HCT116 (cell line): Measurements from ENCODE around the gene LMBR1. TPM values are rescaled to one million over a fixed set of nuclear protein-coding genes. Genes with fewer than 3 reads are reported as not detected.

Source experiments
- ATAC-seq: fragments of 200-7000 bp; cut with Tn5 transposase; 2 replicates; pipeline ENCODE4 v1.9.1; 2020; ENCODE audit warnings: mild to moderate bottlenecking, moderate library complexity
- BruUV-seq: library from RNA; stranded (reverse); fragments of 400-500 nt; replicated peaks from 2 replicates; lab custom pipeline; 2021; lab: Mats Ljungman, UMichigan
- CTCF ChIA-PET: fragments of 300-600 bp; sonication (Branson Sonifier 250); formaldehyde crosslinking; loops from one replicate; lab custom pipeline; 2021; ENCODE audit warnings: antibody characterized with exemption; lab: Charles Lee
- POLR2A ChIA-PET: fragments of 300-600, 350-600 bp; sonication (Branson Sonifier 250); formaldehyde crosslinking; loops from one replicate; lab custom pipeline; 2021; ENCODE audit warnings: antibody characterized with exemption; lab: Charles Lee
- RAD21 ChIA-PET, 2 experiments: fragments of 300-600 bp; sonication (Branson Sonifier 250); formaldehyde crosslinking; loops; one replicate each; lab custom pipeline; 2023; ENCODE audit warnings: low total read pairs in 2 of 2; ENCODE audit not compliant: uncharacterized antibody in 2 of 2, unreplicated experiment in 2 of 2, low non-redundant PET in 1 of 2; lab: Charles Lee
- DNase-seq: peaks from one replicate; pipeline ENCODE4 v3.0.0-alpha.2; 2010; ENCODE audit warnings: low read depth, low spot score
- H2AFZ ChIP-seq: fragments of 200-600 bp; shearing (Covaris generic), sonication (generic); 2 replicates; pipeline ENCODE4 v1.6.1; 2017; ENCODE audit warnings: low read depth, mixed run types, mixed read lengths, antibody characterized with exemption, low read length; ENCODE audit not compliant: poor library complexity, severe bottlenecking
- H3K27ac ChIP-seq: 2 replicates; pipeline ENCODE4 v1.5.1; 2012; ENCODE audit warnings: low read depth, low read length
- H3K27me3 ChIP-seq: fragments of 200-600 bp; sonication (generic); 2 replicates; pipeline ENCODE4 v1.6.1; 2016; ENCODE audit warnings: mixed run types, low read length, mixed read lengths; ENCODE audit not compliant: insufficient read depth
- H3K36me3 ChIP-seq, 2 experiments: fragments of 200-500 bp in 1 of 2; fragments of 200-600 bp in 1 of 2; sonication (Bioruptor generic) in 1 of 2; sonication (generic) in 1 of 2; 2 replicates each; pipeline versions ENCODE4 v1.5.1 to v1.6.1; 2014 to 2016; ENCODE audit warnings: low read length in 2 of 2, inconsistent platforms in 1 of 2, mixed read lengths in 1 of 2, mixed run types in 1 of 2; ENCODE audit not compliant: insufficient read depth in 2 of 2, control insufficient read depth in 1 of 2
- H3K4me1 ChIP-seq, 2 experiments: fragments of 200-600 bp in 1 of 2; sonication (generic) in 1 of 2; 2 replicates each; pipeline versions ENCODE4 v1.5.1 to v1.6.1; 2012 to 2017; ENCODE audit warnings: low read length in 2 of 2, inconsistent platforms in 1 of 2, mild to moderate bottlenecking in 1 of 2, mixed read lengths in 1 of 2, mixed run types in 1 of 2, moderate library complexity in 1 of 2; ENCODE audit not compliant: insufficient read depth in 2 of 2, control insufficient read depth in 1 of 2
- H3K4me2 ChIP-seq: fragments of 200-600 bp; sonication (generic); 2 replicates; pipeline ENCODE4 v1.6.1; 2017; ENCODE audit warnings: mixed run types, low read length, mixed read lengths
- H3K4me3 ChIP-seq, 2 experiments: fragments of 200-600 bp in 1 of 2; sonication (generic) in 1 of 2; replicated peaks in 1 of 2; 2 replicates each; pipeline ENCODE4 v1.5.1; 2011 to 2016; ENCODE audit warnings: low read length in 2 of 2, control low read depth in 1 of 2, low read depth in 1 of 2, mild to moderate bottlenecking in 1 of 2, mixed read lengths in 1 of 2, mixed run types in 1 of 2
- H3K79me2 ChIP-seq: fragments of 200-600 bp; sonication (generic); 2 replicates; pipeline ENCODE4 v1.6.1; 2017; ENCODE audit warnings: mild to moderate bottlenecking, mixed run types, low read length, moderate library complexity, mixed read lengths; ENCODE audit not compliant: insufficient read depth
- H3K9ac ChIP-seq: fragments of 200-600 bp; sonication (generic); 2 replicates; pipeline ENCODE4 v1.6.1; 2016; ENCODE audit warnings: low read length, mixed read lengths
- H3K9me2 ChIP-seq: fragments of 200-600 bp; sonication (generic), shearing (Covaris generic); 2 replicates; pipeline ENCODE4 v1.6.1; 2017; ENCODE audit warnings: mixed run types, mild to moderate bottlenecking, moderate library complexity; ENCODE audit not compliant: insufficient read depth
- H3K9me3 ChIP-seq, 2 experiments: fragments of 200-500 bp in 1 of 2; fragments of 200-600 bp in 1 of 2; sonication (Bioruptor generic) in 1 of 2; sonication (generic) in 1 of 2; 2 replicates each; pipeline ENCODE4 v1.6.1; 2014 to 2017; ENCODE audit warnings: low read length in 2 of 2, mixed read lengths in 2 of 2, inconsistent platforms in 1 of 2, low read depth in 1 of 2, mild to moderate bottlenecking in 1 of 2, mixed run types in 1 of 2, moderate library complexity in 1 of 2; ENCODE audit not compliant: control insufficient read depth in 1 of 2, insufficient read depth in 1 of 2
- H4K20me1 ChIP-seq: fragments of 200-600 bp; sonication (generic), shearing (Covaris generic); 2 replicates; pipeline ENCODE4 v1.6.1; 2017; ENCODE audit warnings: mixed run types, mild to moderate bottlenecking, moderate library complexity; ENCODE audit not compliant: insufficient read depth
- ATF3 ChIP-seq: IDR thresholded peaks from 2 replicates; pipeline ENCODE4 v1.6.1; 2012
- CBX3 ChIP-seq: IDR thresholded peaks from 2 replicates; pipeline ENCODE4 v1.6.1; 2012; ENCODE audit warnings: low read depth
- CEBPB ChIP-seq: IDR thresholded peaks from 2 replicates; pipeline ENCODE4 v1.6.1; 2012; ENCODE audit warnings: low read depth
- CTCF ChIP-seq, 3 experiments: fragments of 200-600 bp in 1 of 3; sonication (generic) in 1 of 3; IDR thresholded peaks in 2 of 3; conservative IDR thresholded peaks in 1 of 3; 2 replicates each; pipeline ENCODE4 v1.5.1; 2012 to 2017; ENCODE audit warnings: low read depth in 2 of 3, low read length in 2 of 3, antibody characterized with exemption in 1 of 3, borderline replicate concordance in 1 of 3, control low read depth in 1 of 3, mild to moderate bottlenecking in 1 of 3, mixed read lengths in 1 of 3, mixed run types in 1 of 3, moderate library complexity in 1 of 3; ENCODE audit not compliant: insufficient read depth in 1 of 3
- ELF1 ChIP-seq: IDR thresholded peaks from 2 replicates; pipeline ENCODE4 v1.6.1; 2012; ENCODE audit warnings: low read depth, borderline replicate concordance
- EZH2 ChIP-seq: fragments of 200-600 bp; sonication (generic); IDR thresholded peaks from 2 replicates; pipeline ENCODE4 v1.6.1; 2017; ENCODE audit warnings: antibody characterized with exemption, mixed run types
- EZH2phosphoT487 ChIP-seq: fragments of 200-600 bp; IDR thresholded peaks from 2 replicates; pipeline ENCODE4 v1.6.1; 2018; ENCODE audit warnings: antibody characterized with exemption, borderline replicate concordance
- FOSL1 ChIP-seq: IDR thresholded peaks from 2 replicates; pipeline ENCODE4 v1.6.1; 2012; ENCODE audit warnings: low read depth
- JUND ChIP-seq: IDR thresholded peaks from 2 replicates; pipeline ENCODE4 v1.6.1; 2012
- POLR2AphosphoS5 ChIP-seq: IDR thresholded peaks from 2 replicates; pipeline ENCODE4 v1.6.1; 2011; ENCODE audit warnings: mild to moderate bottlenecking, low read depth, low read length, moderate library complexity
- RAD21 ChIP-seq: IDR thresholded peaks from 2 replicates; pipeline ENCODE4 v1.6.1; 2012; ENCODE audit warnings: low read depth, mild to moderate bottlenecking
- REST ChIP-seq: IDR thresholded peaks from 2 replicates; pipeline ENCODE4 v1.6.1; 2012; ENCODE audit warnings: low read depth
- SIN3A ChIP-seq: IDR thresholded peaks from 2 replicates; pipeline ENCODE4 v1.6.1; 2012; ENCODE audit warnings: low read depth
- SP1 ChIP-seq: IDR thresholded peaks from 2 replicates; pipeline ENCODE4 v1.6.1; 2012; ENCODE audit warnings: low read depth
- TCF7L2 ChIP-seq: IDR thresholded peaks from 2 replicates; pipeline ENCODE4 v1.7.0; 2011; ENCODE audit warnings: borderline replicate concordance, inconsistent platforms; ENCODE audit not compliant: insufficient read depth, insufficient read length; ENCODE audit errors: extremely low read depth
- YY1 ChIP-seq: IDR thresholded peaks from 2 replicates; pipeline ENCODE4 v1.6.1; 2011; ENCODE audit warnings: low read length, low read depth, moderate library complexity, mild to moderate bottlenecking; ENCODE audit not compliant: insufficient replicate concordance; ENCODE audit errors: extremely low read depth
- ZFX ChIP-seq: fragments of 450-650 bp; IDR thresholded peaks from 2 replicates; pipeline ENCODE4 v1.6.1; 2017
- ZNF274 ChIP-seq: fragments of 200-500 bp; sonication (Bioruptor generic); IDR thresholded peaks from 2 replicates; pipeline ENCODE4 v1.6.1; 2014; ENCODE audit warnings: mild to moderate bottlenecking, low read depth, low read length, inconsistent platforms
- intact Hi-C: fragments of 100-400 bp; cut with micrococcal nuclease; formaldehyde crosslinking; loops from 2 replicates; pipeline ENCODE4 v1.10.0; 2022
- total RNA-seq: library from RNA; stranded (reverse); gene quantifications from one replicate; pipeline ENCODE4 v1.2.1, GENCODE V29; 2021; ENCODE audit not compliant: unreplicated experiment
- TF ChIP-seq, protein P1 (sequence below): IDR thresholded peaks from 2 replicates; pipeline ENCODE4 v1.6.1; 2011; ENCODE audit warnings: mild to moderate bottlenecking, low read length, moderate library complexity; ENCODE audit not compliant: insufficient replicate concordance; ENCODE audit errors: extremely low read depth
- TF ChIP-seq, protein P2 (sequence below): IDR thresholded peaks from 2 replicates; pipeline ENCODE4 v1.6.1; 2012

The LMBR1 gene
- total RNA-seq, 1 experiment from 2014 or later = 84.0 TPM

DNA sequence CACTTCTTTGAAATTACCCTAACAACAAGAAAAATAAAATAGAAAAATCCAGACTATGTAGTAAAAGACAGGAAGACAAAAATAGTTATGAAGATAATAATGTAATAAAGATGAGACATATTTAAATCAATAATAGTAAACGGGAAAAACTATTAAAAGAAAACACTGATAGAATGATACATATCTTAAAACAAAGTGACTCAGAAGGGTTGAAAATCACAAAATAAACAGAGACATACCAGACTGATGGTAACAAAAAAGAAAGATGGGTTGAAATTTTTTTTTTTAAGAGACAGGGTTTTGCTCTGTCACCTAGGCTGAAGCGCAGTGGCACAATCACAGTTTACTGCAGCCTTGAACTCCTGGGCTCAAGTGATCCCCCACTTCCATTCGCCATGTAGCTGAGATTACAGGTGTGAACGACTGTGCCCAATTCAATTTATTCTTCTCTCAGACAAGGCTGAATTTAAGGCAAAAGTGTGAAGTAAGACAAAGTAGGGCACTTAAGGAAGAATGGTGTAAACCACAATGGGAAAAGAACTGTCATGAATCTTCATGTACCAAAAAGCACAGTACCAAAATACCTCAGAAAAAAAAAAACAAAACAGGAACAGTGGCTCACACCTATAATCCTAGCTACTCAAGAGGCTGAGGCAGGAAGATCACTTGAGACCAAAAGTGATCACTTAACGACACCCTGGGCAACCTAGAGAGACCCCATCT is 47.4 kb downstream of the LMBR1 start:
- H3K36me3 ChIP-seq = no peaks in the 10 kb centered on the region
- H3K9me3 ChIP-seq = no peaks in the 10 kb centered on the region
- intact Hi-C loops = no loop called here
- ChIA-PET POLR2A (no interaction called here), RAD21 (no interaction called here), CTCF (no interaction called here)
- H3K4me2 ChIP-seq = no peak overlapping the region
- no peaks in the 10 kb centered on the region for H3K27me3 ChIP-seq
- H3K9ac ChIP-seq = no peak overlapping the region
- DNase-seq = no peak
- no peaks in the 10 kb centered on the region for H3K9me2 ChIP-seq
- H3K79me2 ChIP-seq = peaks cover 93% of the 10 kb centered on the region
- H3K4me1 ChIP-seq = peaks cover 2 to 12% of the 10 kb centered on the region in 2 experiments; a peak in 3 of 4 replicates
- no TSS peak for BruUV-seq
- H4K20me1 ChIP-seq = peaks cover 9% of the 10 kb centered on the region; the same call in 1 of the 2 replicates
- no peak for TF ChIP-seq FOSL1
- TF ChIP-seq CEBPB = no peak
- TF ChIP-seq EZH2 = no peak
- TF ChIP-seq JUND = no peak
- TF ChIP-seq REST = no peak
- no peak for TF ChIP-seq RAD21
- no peak for TF ChIP-seq POLR2AphosphoS5
- TF ChIP-seq YY1 = no peak
- no peak for TF ChIP-seq ATF3
- TF ChIP-seq SP1 = no peak
- TF ChIP-seq ELF1 = no peak
- no peak for TF ChIP-seq SIN3A
- no peak for TF ChIP-seq TCF7L2
- no peak for TF ChIP-seq EZH2phosphoT487
- TF ChIP-seq, protein P1, sequence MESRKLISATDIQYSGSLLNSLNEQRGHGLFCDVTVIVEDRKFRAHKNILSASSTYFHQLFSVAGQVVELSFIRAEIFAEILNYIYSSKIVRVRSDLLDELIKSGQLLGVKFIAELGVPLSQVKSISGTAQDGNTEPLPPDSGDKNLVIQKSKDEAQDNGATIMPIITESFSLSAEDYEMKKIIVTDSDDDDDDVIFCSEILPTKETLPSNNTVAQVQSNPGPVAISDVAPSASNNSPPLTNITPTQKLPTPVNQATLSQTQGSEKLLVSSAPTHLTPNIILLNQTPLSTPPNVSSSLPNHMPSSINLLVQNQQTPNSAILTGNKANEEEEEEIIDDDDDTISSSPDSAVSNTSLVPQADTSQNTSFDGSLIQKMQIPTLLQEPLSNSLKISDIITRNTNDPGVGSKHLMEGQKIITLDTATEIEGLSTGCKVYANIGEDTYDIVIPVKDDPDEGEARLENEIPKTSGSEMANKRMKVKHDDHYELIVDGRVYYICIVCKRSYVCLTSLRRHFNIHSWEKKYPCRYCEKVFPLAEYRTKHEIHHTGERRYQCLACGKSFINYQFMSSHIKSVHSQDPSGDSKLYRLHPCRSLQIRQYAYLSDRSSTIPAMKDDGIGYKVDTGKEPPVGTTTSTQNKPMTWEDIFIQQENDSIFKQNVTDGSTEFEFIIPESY = no peak
- TF ChIP-seq ZNF274 = no peak
- TF ChIP-seq CBX3 = no peak
- TF ChIP-seq, protein P2, sequence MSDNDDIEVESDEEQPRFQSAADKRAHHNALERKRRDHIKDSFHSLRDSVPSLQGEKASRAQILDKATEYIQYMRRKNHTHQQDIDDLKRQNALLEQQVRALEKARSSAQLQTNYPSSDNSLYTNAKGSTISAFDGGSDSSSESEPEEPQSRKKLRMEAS = no peak
- TF ChIP-seq ZFX = no peak
- TF ChIP-seq CTCF (IDR thresholded peaks at IDR 0.05 in 2 of 3, conservative IDR thresholded peaks at IDR 0.05 in 1 of 3; ENCODE audit: borderline replicate concordance in 1 of 3, insufficient read depth in 1 of 3, low read depth in 2 of 3, low read length in 2 of 3) = no peak
- no peak for ATAC-seq
- H2AFZ ChIP-seq = no peak overlapping the region
- no peak overlapping the region for H3K4me3 ChIP-seq
- H3K27ac ChIP-seq = no peak overlapping the region
